Transverse colon (tissue), 3 donors: Measurements from ENCODE around the gene RGL4.

ENCODE experiments used
- POLR2A ChIP-seq: fragments of 450-650 bp; IDR thresholded peaks from one replicate; pipeline ENCODE4 v1.6.1; 2016; ENCODE audit warnings: antibody characterized with exemption, mild to moderate bottlenecking, moderate library complexity
- TF ChIP-seq, protein P1 (sequence below), 5 experiments: fragments of 200-600 bp in 3 of 5; fragments of 450-650 bp in 2 of 5; sonication (generic) in 3 of 5; IDR thresholded peaks; 1 replicate in 2 of 5; 2 replicates in 3 of 5; pipeline ENCODE4 v1.5.1; 2016 to 2017; ENCODE audit warnings: antibody characterized with exemption in 5 of 5, inconsistent platforms in 3 of 5, mild to moderate bottlenecking in 2 of 5, moderate library complexity in 1 of 5

DNA sequence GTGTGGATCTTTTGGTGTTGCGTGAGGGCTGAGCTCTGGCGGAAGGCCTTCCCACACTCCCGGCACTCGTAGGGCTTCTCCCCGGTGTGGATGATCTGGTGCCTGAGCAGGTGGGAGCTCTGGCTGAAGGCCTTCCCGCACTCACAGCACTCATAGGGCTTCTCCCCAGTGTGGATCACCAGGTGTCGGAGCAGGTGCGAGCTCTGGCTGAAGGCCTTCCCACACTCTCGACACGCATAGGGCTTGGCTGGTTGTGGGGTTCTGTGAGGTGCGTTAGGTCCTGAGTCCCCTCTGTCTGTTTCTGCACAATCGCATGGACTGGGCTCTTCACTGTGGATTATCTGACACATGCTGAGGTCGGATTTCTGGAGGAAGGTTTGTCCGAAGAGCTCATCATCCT is 53.7 kb downstream of the RGL4 start:
- TF ChIP-seq POLR2A = no peak
- TF ChIP-seq, protein P1, sequence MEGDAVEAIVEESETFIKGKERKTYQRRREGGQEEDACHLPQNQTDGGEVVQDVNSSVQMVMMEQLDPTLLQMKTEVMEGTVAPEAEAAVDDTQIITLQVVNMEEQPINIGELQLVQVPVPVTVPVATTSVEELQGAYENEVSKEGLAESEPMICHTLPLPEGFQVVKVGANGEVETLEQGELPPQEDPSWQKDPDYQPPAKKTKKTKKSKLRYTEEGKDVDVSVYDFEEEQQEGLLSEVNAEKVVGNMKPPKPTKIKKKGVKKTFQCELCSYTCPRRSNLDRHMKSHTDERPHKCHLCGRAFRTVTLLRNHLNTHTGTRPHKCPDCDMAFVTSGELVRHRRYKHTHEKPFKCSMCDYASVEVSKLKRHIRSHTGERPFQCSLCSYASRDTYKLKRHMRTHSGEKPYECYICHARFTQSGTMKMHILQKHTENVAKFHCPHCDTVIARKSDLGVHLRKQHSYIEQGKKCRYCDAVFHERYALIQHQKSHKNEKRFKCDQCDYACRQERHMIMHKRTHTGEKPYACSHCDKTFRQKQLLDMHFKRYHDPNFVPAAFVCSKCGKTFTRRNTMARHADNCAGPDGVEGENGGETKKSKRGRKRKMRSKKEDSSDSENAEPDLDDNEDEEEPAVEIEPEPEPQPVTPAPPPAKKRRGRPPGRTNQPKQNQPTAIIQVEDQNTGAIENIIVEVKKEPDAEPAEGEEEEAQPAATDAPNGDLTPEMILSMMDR (IDR thresholded peaks at IDR 0.05) = no peak
